H1 (cell line): ENCODE measurements around the gene SLC39A11. TPM values are rescaled to one million over a fixed set of nuclear protein-coding genes. Genes with fewer than 3 reads are reported as not detected.

Experiments used
- CTCF ChIA-PET: fragments of 300-600 bp; sonication (Branson Sonifier 250); formaldehyde crosslinking; loops from one replicate; lab custom pipeline; 2021; ENCODE audit not compliant: partially characterized antibody; lab: Charles Lee
- POLR2A ChIA-PET: fragments of 300-600 bp; sonication (Branson Sonifier 250); formaldehyde crosslinking; loops from one replicate; lab custom pipeline; 2021; ENCODE audit warnings: inconsistent platforms; ENCODE audit not compliant: partially characterized antibody; lab: Charles Lee
- DNase-seq, 2 experiments: peaks; one replicate each; pipeline versions ENCODE4 v3.0.0 to v3.0.0-alpha.2; 2010 to 2022; ENCODE audit warnings: low spot score in 2 of 2, low read depth in 1 of 2, mixed read lengths in 1 of 2
- FAIRE-seq: peaks from 2 replicates; lab custom pipeline; 2011; peaks lifted over from hg19 to GRCh38; lab: Jason Lieb, UNC
- H2AFZ ChIP-seq: 2 replicates; pipeline ENCODE4 v1.8.1; 2012; ENCODE audit warnings: low read length, inconsistent platforms
- H2AK5ac ChIP-seq: 2 replicates; pipeline ENCODE4 v1.6.1; 2013; ENCODE audit warnings: low read depth, low read length
- H2BK120ac ChIP-seq: replicated peaks from 2 replicates; pipeline ENCODE3; 2013; ENCODE audit warnings: low read depth, low read length, inconsistent platforms
- H2BK12ac ChIP-seq: 2 replicates; pipeline ENCODE4 v1.6.1; 2013; ENCODE audit warnings: low read depth, low read length
- H2BK15ac ChIP-seq: 2 replicates; pipeline ENCODE4 v1.6.1; 2013; ENCODE audit warnings: low read length
- H2BK20ac ChIP-seq: 2 replicates; pipeline ENCODE4 v1.6.1; 2013; ENCODE audit warnings: low read length
- H2BK5ac ChIP-seq: 2 replicates; pipeline ENCODE4 v1.6.1; 2013; ENCODE audit warnings: low read depth, low read length
- H3K14ac ChIP-seq: 2 replicates; pipeline ENCODE4 v1.6.1; 2013; ENCODE audit warnings: inconsistent platforms; ENCODE audit not compliant: insufficient read length
- H3K18ac ChIP-seq: 2 replicates; pipeline ENCODE4 v1.6.1; 2013; ENCODE audit warnings: low read length; ENCODE audit errors: extremely low read depth
- H3K23ac ChIP-seq: 2 replicates; pipeline ENCODE4 v1.6.1; 2013; ENCODE audit warnings: inconsistent platforms; ENCODE audit not compliant: insufficient read length
- H3K23me2 ChIP-seq: 2 replicates; pipeline ENCODE4 v1.6.1; 2013; ENCODE audit warnings: low read depth, low read length
- H3K27ac ChIP-seq: 2 replicates; pipeline ENCODE4 v1.6.1; 2011; ENCODE audit warnings: low read depth, low read length, inconsistent platforms
- H3K27me3 ChIP-seq, 4 experiments: replicated peaks in 1 of 4; 1 replicate in 1 of 4; 2 replicates in 3 of 4; pipeline versions ENCODE4 v1.6.1 to v1.8.1; 2011 to 2013; ENCODE audit warnings: low read length in 3 of 4, mild to moderate bottlenecking in 3 of 4, inconsistent platforms in 2 of 4, mixed read lengths in 2 of 4, moderate library complexity in 1 of 4; ENCODE audit not compliant: control insufficient read depth in 3 of 4, insufficient read depth in 3 of 4; ENCODE audit errors: extremely low read depth in 1 of 4
- H3K36me3 ChIP-seq, 4 experiments: 2 replicates each; pipeline versions ENCODE4 v1.6.1 to v1.8.1; 2011 to 2013; ENCODE audit warnings: mild to moderate bottlenecking in 4 of 4, low read length in 3 of 4, moderate library complexity in 2 of 4, control low read depth in 1 of 4, inconsistent platforms in 1 of 4; ENCODE audit not compliant: insufficient read depth in 4 of 4, control insufficient read depth in 2 of 4
- H3K4ac ChIP-seq: replicated peaks from 2 replicates; pipeline ENCODE3; 2013; ENCODE audit warnings: low read length, low read depth, mixed read lengths, inconsistent platforms; ENCODE audit not compliant: insufficient read length
- H3K4me1 ChIP-seq, 4 experiments: replicated peaks in 1 of 4; 1 replicate in 1 of 4; 2 replicates in 3 of 4; pipeline versions ENCODE4 v1.6.1 to v1.8.1; 2011 to 2013; ENCODE audit warnings: low read length in 3 of 4, inconsistent platforms in 2 of 4, mixed read lengths in 1 of 4; ENCODE audit not compliant: insufficient read depth in 4 of 4, control insufficient read depth in 3 of 4
- H3K4me2 ChIP-seq, 2 experiments: 2 replicates each; pipeline versions ENCODE4 v1.6.1 to v1.8.1; 2011 to 2013; ENCODE audit warnings: low read depth in 2 of 2, low read length in 2 of 2, control low read depth in 1 of 2, inconsistent platforms in 1 of 2, mild to moderate bottlenecking in 1 of 2; ENCODE audit not compliant: insufficient read depth in 1 of 2
- H3K4me3 ChIP-seq, 4 experiments: fragments of 200-600, 300-600 bp in 1 of 4; sonication (generic), shearing (Covaris generic), sonication (Bioruptor Twin) in 1 of 4; 2 replicates each; pipeline versions ENCODE4 v1.5.1 to v1.8.1; 2011 to 2016; ENCODE audit warnings: low read length in 4 of 4, low read depth in 3 of 4, control low read depth in 2 of 4, inconsistent platforms in 2 of 4, mild to moderate bottlenecking in 2 of 4, mixed read lengths in 1 of 4, moderate library complexity in 1 of 4; ENCODE audit not compliant: insufficient read depth in 2 of 4; ENCODE audit errors: extremely low read depth in 1 of 4
- H3K56ac ChIP-seq: replicated peaks from 2 replicates; pipeline ENCODE3; 2013; ENCODE audit warnings: low read depth, mild to moderate bottlenecking, mixed read lengths, low read length, inconsistent platforms; ENCODE audit not compliant: insufficient read length
- H3K79me1 ChIP-seq: 2 replicates; pipeline ENCODE4 v1.6.1; 2013; ENCODE audit warnings: low read depth, low read length, control low read depth
- H3K79me2 ChIP-seq, 2 experiments: 2 replicates each; pipeline versions ENCODE4 v1.6.1 to v1.8.1; 2012 to 2013; ENCODE audit warnings: low read length in 2 of 2, mild to moderate bottlenecking in 2 of 2, inconsistent platforms in 1 of 2; ENCODE audit not compliant: insufficient read depth in 2 of 2, control insufficient read depth in 1 of 2
- H3K9ac ChIP-seq, 4 experiments: replicated peaks in 1 of 4; 1 replicate in 1 of 4; 2 replicates in 3 of 4; pipeline versions ENCODE4 v1.6.1 to v1.8.1; 2011 to 2013; ENCODE audit warnings: low read depth in 3 of 4, low read length in 3 of 4, control low read depth in 2 of 4, mild to moderate bottlenecking in 2 of 4, moderate library complexity in 2 of 4, inconsistent platforms in 1 of 4; ENCODE audit errors: extremely low read depth in 1 of 4
- H3K9me3 ChIP-seq, 2 experiments: 2 replicates each; pipeline versions ENCODE4 v1.6.1 to v1.8.1; 2012 to 2013; ENCODE audit warnings: mild to moderate bottlenecking in 2 of 2, moderate library complexity in 2 of 2, control low read depth in 1 of 2, inconsistent platforms in 1 of 2, low read depth in 1 of 2, low read length in 1 of 2, mixed read lengths in 1 of 2; ENCODE audit not compliant: insufficient read depth in 2 of 2
- H4K20me1 ChIP-seq, 2 experiments: replicated peaks in 1 of 2; 2 replicates each; pipeline versions ENCODE3 to v1.8.1; 2011 to 2013; ENCODE audit warnings: inconsistent platforms in 2 of 2, low read length in 2 of 2, mild to moderate bottlenecking in 1 of 2; ENCODE audit not compliant: insufficient read depth in 2 of 2, control insufficient read depth in 1 of 2
- H4K5ac ChIP-seq: 2 replicates; pipeline ENCODE4 v1.6.1; 2013; ENCODE audit warnings: low read length, low read depth, mixed read lengths, inconsistent platforms; ENCODE audit not compliant: insufficient read length
- H4K8ac ChIP-seq: 2 replicates; pipeline ENCODE4 v1.8.0; 2013; ENCODE audit warnings: mild to moderate bottlenecking, moderate library complexity, low read length, inconsistent platforms; ENCODE audit not compliant: insufficient read depth; ENCODE audit errors: extremely low read depth
- H4K91ac ChIP-seq: replicated peaks from 2 replicates; pipeline ENCODE3; 2013; ENCODE audit warnings: low read length, mixed read lengths, inconsistent platforms; ENCODE audit not compliant: insufficient read length
- CBX8 ChIP-seq: fragments of 300-800, 300-1000 bp; sonication (generic); IDR thresholded peaks from 2 replicates; pipeline ENCODE4 v1.7.1; 2016; ENCODE audit warnings: low read depth, low read length, borderline replicate concordance
- CTBP2 ChIP-seq: IDR thresholded peaks from 2 replicates; pipeline ENCODE4 v1.7.0; 2011; ENCODE audit warnings: borderline replicate concordance, mild to moderate bottlenecking, moderate library complexity, mixed read lengths, low read length; ENCODE audit not compliant: insufficient read depth, insufficient read length
- E2F6 ChIP-seq: IDR thresholded peaks from 2 replicates; pipeline ENCODE4 v1.6.1; 2012; ENCODE audit warnings: inconsistent platforms
- EGR1 ChIP-seq: IDR thresholded peaks from 2 replicates; pipeline ENCODE4 v1.6.1; 2011; ENCODE audit warnings: low read depth, low read length, borderline replicate concordance
- GTF2F1 ChIP-seq: IDR thresholded peaks from 2 replicates; pipeline ENCODE4 v1.6.1; 2012; ENCODE audit warnings: low read depth, low read length, improper control_type of control experiment, borderline replicate concordance
- JUND ChIP-seq: IDR thresholded peaks from 2 replicates; pipeline ENCODE4 v1.6.1; 2011; ENCODE audit warnings: mild to moderate bottlenecking, improper control_type of control experiment, low read length
- POLR2A ChIP-seq, 2 experiments: IDR thresholded peaks; 1 replicate in 1 of 2; 2 replicates in 1 of 2; pipeline ENCODE4 v1.6.1; 2011; ENCODE audit warnings: low read depth in 2 of 2, low read length in 2 of 2, mild to moderate bottlenecking in 2 of 2; ENCODE audit errors: control extremely low read depth in 1 of 2
- SP1 ChIP-seq: IDR thresholded peaks from 2 replicates; pipeline ENCODE4 v1.6.1; 2011; ENCODE audit warnings: low read depth, low read length
- TBP ChIP-seq: IDR thresholded peaks from 2 replicates; pipeline ENCODE4 v1.6.1; 2011; ENCODE audit warnings: low read depth, low read length, improper control_type of control experiment
- USF2 ChIP-seq: IDR thresholded peaks from 2 replicates; pipeline ENCODE4 v1.6.1; 2011; ENCODE audit warnings: low read length, improper control_type of control experiment
- YY1 ChIP-seq: IDR thresholded peaks from 2 replicates; pipeline ENCODE4 v1.6.1; 2011; ENCODE audit warnings: low read depth, mild to moderate bottlenecking, low read length
- WGBS, 2 experiments: shearing (Covaris generic) in 1 of 2; methylation state at CpG; one replicate each; pipeline versions ENCODE4 v1.1.6 to v1.1.7; 2013 to 2015; ENCODE audit warnings: low lambda C conversion rate in 2 of 2, mixed read lengths in 2 of 2, inconsistent platforms in 1 of 2, low coverage in 1 of 2, missing lambda C conversion rate in 1 of 2; ENCODE audit not compliant: insufficient replicate concordance in 2 of 2, insufficient coverage in 1 of 2, insufficient read length in 1 of 2; ENCODE audit errors: extremely low coverage in 1 of 2, missing lambda C conversion rate in 1 of 2; 5-methylcytosine and 5-hydroxymethylcytosine counted together
- polyA plus RNA-seq, 7 experiments: library from polyadenylated mRNA; depleted of rRNA in 3 of 7; stranded (reverse) in 5 of 7; unstranded in 2 of 7; fragments of >200 nt in 5 of 7; fragments of 200-250 nt in 2 of 7; gene quantifications; 1 replicate in 5 of 7; 2 replicates in 1 of 7; 4 replicates in 1 of 7; pipeline versions ENCODE4 v1.2.1 to v1.2.3, GENCODE V29; 2011 to 2013; ENCODE audit warnings: missing spikeins in 2 of 7, mixed read lengths in 2 of 7
- total RNA-seq: library from RNA; stranded (reverse); fragmentation: NEBNext Ultra II Directional; extraction: Animal tissue kit (Norgen Biotek cat#: 25700); gene quantifications from 2 replicates; pipeline ENCODE4 v1.2.1, GENCODE V29; 2021

SLC39A11 gene
- total and polyA plus RNA-seq, 2 of the 8 experiments (the other 6 are each of a cell fraction or from before 2014, with no cell fraction given), result 12.2 to 19.6 TPM

- Histone ChIP-seq H2AK5ac (no peak overlapping the region), H3K4me1 (peaks cover 3 to 10% (median 7%) of the 10 kb centered on the region in 4 experiments; a peak in 6 of 7 replicates), H3K79me2 (no peaks in the 10 kb centered on the region), H2BK20ac (no peak overlapping the region), H3K9ac (no peak overlapping the region; a peak in 1 of 7 replicates), H3K27ac (no peak overlapping the region), H4K5ac (no peak overlapping the region), H3K14ac (no peak overlapping the region), H2BK12ac (no peak overlapping the region; the same call in 1 of the 2 replicates), H3K23me2 (no peaks in the 10 kb centered on the region), H4K91ac (no peak overlapping the region), H3K18ac (no peak overlapping the region), H3K4me3 (no peak overlapping the region), H3K36me3 (no peaks in the 10 kb centered on the region), H3K56ac (no peak overlapping the region), H3K27me3 (no peaks in the 10 kb centered on the region), H3K23ac (no peak overlapping the region), H2BK120ac (no peak overlapping the region), H3K79me1 (no peaks in the 10 kb centered on the region), H3K4ac (no peak overlapping the region), H3K4me2 (no peak overlapping the region), H2BK15ac (no peak overlapping the region), H2AFZ (no peak overlapping the region), H4K20me1 (no peaks in the 10 kb centered on the region), H3K9me3 (no peaks in the 10 kb centered on the region), H2BK5ac (no peak overlapping the region), H4K8ac (no peak overlapping the region)
- CTCF ChIA-PET, result interaction anchor here (0.6 to 2.1 kb wide), 4 partner anchors 18 to 66 kb away, joined by 3 to 8 read pairs (median 4); no protein-coding TSS in a partner anchor
- POLR2A ChIA-PET, result no interaction called here
- FAIRE-seq, result no peak
- WGBS, 2 experiments, result 86% methylated on average over 17 of the region's 17 CpGs; no CpG with 5 or more reads in 1 of the 2 experiments
- DNase-seq, result no peak
- TF ChIP-seq EGR1 (no peak), TBP (no peak), YY1 (no peak), GTF2F1 (no peak), CTBP2 (no peak), POLR2A (IDR thresholded peaks at IDR 0.05; ENCODE audit: control extremely low read depth in 1 of 2, low read depth in 2 of 2, low read length in 2 of 2) (no peak), USF2 (no peak), SP1 (no peak), E2F6 (no peak), JUND (no peak), CBX8 (no peak)
Measured at GRCh38 chr17:72622661-72623433, 469.6 kb downstream of the SLC39A11 start.
